ENCODE results near the gene GYS2. TPM values are rescaled to one million over a fixed set of nuclear protein-coding genes. Genes with fewer than 3 reads are reported as not detected.

Gene GYS2
- total RNA-seq, 1 experiment from 2014 or later, result not detected

DNA sequence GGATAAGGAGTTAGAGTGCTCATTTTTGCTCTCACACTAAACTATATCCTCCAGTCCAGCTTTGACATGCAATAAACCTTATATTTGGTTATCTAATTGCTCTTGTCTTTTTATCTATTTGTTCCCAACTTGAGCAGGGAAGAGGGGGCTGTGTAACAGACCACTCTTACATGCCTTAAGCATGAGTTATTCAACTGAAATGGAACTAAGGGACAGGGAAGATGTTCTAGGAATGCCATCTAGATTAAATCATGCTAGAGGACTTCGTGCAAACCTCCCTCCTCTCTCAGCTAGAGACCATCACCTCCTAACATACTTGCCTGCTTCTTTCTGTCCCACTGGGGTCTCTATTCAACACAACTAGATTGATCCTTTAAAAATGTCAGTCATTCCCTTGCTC, 57.9 kb downstream of the GYS2 start:
- ChIA-PET POLR2A (no interaction called here), CTCF (no interaction called here)
- TF ChIP-seq SIN3A (IDR thresholded peaks at IDR 0.05; ENCODE audit: borderline replicate concordance, insufficient read depth, low read depth, low read length) (no peak), TCF7L2 (IDR thresholded peaks at IDR 0.05; ENCODE audit: low read depth, low read length) (no peak), POLR2AphosphoS5 (IDR thresholded peaks at IDR 0.05; ENCODE audit: low read depth, low read length) (no peak), CTCF (IDR thresholded peaks at IDR 0.05) (no peak), REST (IDR thresholded peaks at IDR 0.05; ENCODE audit: insufficient read depth in 1 of 2, low read depth in 2 of 2, low read length in 1 of 2) (no peak)
- no peaks in the 10 kb centered on the region for H3K4me1 ChIP-seq (ENCODE audit: control insufficient read depth, insufficient read depth, low read length)
- in situ Hi-C loops (cut with HindIII; ENCODE audit: low pct_unique_long_range_greater_than_20kb, low sequenced_read_pairs), result no loop called here
- H3K4me3 ChIP-seq (ENCODE audit: low read depth in 2 of 2, low read length in 2 of 2), result no peak overlapping the region
- H3K27me3 ChIP-seq (ENCODE audit: control insufficient read depth, insufficient read depth, low read length), result no peaks in the 10 kb centered on the region; the same call in 1 of the 2 replicates
- H3K36me3 ChIP-seq (ENCODE audit: control insufficient read depth, insufficient read depth, low read length), result no peaks in the 10 kb centered on the region
- DNase-seq (ENCODE audit: low read depth, low spot score) (no peak), ATAC-seq (no peak)
- no TSS peak for BruUV-seq (replicated peaks)
- no peak overlapping the region for H3K27ac ChIP-seq (ENCODE audit: low read length)
- H3K9me3 ChIP-seq (ENCODE audit: control insufficient read depth, insufficient read depth, low read depth, low read length), result no peaks in the 10 kb centered on the region
- intact Hi-C loops (cut with micrococcal nuclease; ENCODE audit: unreplicated experiment), result no loop called here

DNA sequence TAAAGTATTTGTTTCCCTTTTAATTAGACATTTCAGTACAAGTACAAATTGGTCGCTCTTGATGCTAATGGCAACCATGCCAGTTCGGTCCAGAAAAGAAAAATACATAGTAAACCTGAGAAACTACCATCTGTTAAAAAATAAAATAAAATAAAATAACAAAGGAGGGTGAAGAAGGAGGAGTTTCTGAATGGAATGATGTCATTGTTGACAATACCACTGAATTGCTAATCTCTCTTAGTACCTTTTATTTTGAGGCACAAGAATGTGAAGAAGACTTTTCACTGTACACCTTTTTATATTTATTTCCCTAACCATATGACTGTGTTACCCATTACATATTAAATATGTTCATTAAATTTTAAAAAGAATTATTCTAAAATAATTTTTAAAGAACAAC, 59.1 kb downstream of the GYS2 start:
- in situ Hi-C loops (cut with HindIII; ENCODE audit: low pct_unique_long_range_greater_than_20kb, low sequenced_read_pairs), result no loop called here

More for the DNA sequence above, 59.1 kb downstream of the GYS2 start:
- Histone ChIP-seq H3K4me1 (ENCODE audit: control insufficient read depth, insufficient read depth, low read length) (no peaks in the 10 kb centered on the region), H3K9me3 (ENCODE audit: control insufficient read depth, insufficient read depth, low read depth, low read length) (no peaks in the 10 kb centered on the region), H3K27ac (ENCODE audit: low read length) (no peak overlapping the region), H3K4me3 (ENCODE audit: low read depth in 2 of 2, low read length in 2 of 2) (no peak overlapping the region), H3K36me3 (ENCODE audit: control insufficient read depth, insufficient read depth, low read length) (no peaks in the 10 kb centered on the region), H3K27me3 (ENCODE audit: control insufficient read depth, insufficient read depth, low read length) (no peaks in the 10 kb centered on the region; the same call in 1 of the 2 replicates)
- intact Hi-C loops (cut with micrococcal nuclease; ENCODE audit: unreplicated experiment), result no loop called here
- TF ChIP-seq TCF7L2 (IDR thresholded peaks at IDR 0.05; ENCODE audit: low read depth, low read length) (no peak), CTCF (IDR thresholded peaks at IDR 0.05) (no peak), SIN3A (IDR thresholded peaks at IDR 0.05; ENCODE audit: borderline replicate concordance, insufficient read depth, low read depth, low read length) (no peak), REST (IDR thresholded peaks at IDR 0.05; ENCODE audit: insufficient read depth in 1 of 2, low read depth in 2 of 2, low read length in 1 of 2) (no peak), POLR2AphosphoS5 (IDR thresholded peaks at IDR 0.05; ENCODE audit: low read depth, low read length) (no peak)
- CTCF ChIA-PET, result no interaction called here
- no TSS peak for BruUV-seq (replicated peaks)
- DNase-seq (ENCODE audit: low read depth, low spot score), result no peak
- POLR2A ChIA-PET, result no interaction called here
- no peak for ATAC-seq
